GM21529 (cell line): ENCODE results near the gene LEMD1.
"Not testable (repeated sequence)": the region's sequence is repeated elsewhere in the genome, so short reads cannot be mapped to it uniquely, and the experiment has no call there.

Experiments used
- ATAC-seq: cut with Tn5 transposase; IDR thresholded peaks from one replicate; pipeline ENCODE4 v1.9.1; 2021; ENCODE audit not compliant: unreplicated experiment

LEMD1 gene

GRCh38 chr1:205382561-205382960, 39.3 kb downstream of the LEMD1 start:
- no peak for ATAC-seq

- ATAC-seq, result no peak
These were observed 40.6 kb downstream of the LEMD1 start for GRCh38 chr1:205381305-205381704.

GRCh38 chr1:205380882-205381281, 41.0 kb downstream of the LEMD1 start:
- ATAC-seq, result no peak

GRCh38 chr1:205379056-205379455, 42.8 kb downstream of the LEMD1 start:
- no peak for ATAC-seq

- no peak for ATAC-seq
These were observed 44.5 kb downstream of the LEMD1 start for GRCh38 chr1:205377355-205377754.

DNA sequence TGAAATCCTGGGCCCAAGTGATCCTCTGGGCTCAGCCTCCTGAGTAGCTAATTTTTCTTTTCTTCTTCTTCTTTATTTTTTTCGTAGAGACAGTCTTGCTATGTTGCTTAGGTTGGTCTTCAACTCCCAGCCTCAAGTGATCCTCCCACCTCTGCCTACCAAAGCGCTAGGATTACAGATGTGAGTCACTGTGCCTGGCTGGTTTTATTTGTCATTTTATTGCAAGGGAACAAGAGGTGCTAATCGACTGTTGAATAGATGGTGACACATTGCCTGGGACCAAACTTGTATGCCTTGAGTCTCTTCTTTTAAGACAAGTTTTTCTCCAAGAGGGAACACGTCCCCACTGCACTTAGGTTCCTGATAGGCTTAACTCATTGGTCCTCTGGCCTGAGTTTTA, 45.1 kb downstream of the LEMD1 start:
- no peak for ATAC-seq

- ATAC-seq, result no peak
These were observed 45.9 kb downstream of the LEMD1 start for GRCh38 chr1:205375835-205376545.

DNA sequence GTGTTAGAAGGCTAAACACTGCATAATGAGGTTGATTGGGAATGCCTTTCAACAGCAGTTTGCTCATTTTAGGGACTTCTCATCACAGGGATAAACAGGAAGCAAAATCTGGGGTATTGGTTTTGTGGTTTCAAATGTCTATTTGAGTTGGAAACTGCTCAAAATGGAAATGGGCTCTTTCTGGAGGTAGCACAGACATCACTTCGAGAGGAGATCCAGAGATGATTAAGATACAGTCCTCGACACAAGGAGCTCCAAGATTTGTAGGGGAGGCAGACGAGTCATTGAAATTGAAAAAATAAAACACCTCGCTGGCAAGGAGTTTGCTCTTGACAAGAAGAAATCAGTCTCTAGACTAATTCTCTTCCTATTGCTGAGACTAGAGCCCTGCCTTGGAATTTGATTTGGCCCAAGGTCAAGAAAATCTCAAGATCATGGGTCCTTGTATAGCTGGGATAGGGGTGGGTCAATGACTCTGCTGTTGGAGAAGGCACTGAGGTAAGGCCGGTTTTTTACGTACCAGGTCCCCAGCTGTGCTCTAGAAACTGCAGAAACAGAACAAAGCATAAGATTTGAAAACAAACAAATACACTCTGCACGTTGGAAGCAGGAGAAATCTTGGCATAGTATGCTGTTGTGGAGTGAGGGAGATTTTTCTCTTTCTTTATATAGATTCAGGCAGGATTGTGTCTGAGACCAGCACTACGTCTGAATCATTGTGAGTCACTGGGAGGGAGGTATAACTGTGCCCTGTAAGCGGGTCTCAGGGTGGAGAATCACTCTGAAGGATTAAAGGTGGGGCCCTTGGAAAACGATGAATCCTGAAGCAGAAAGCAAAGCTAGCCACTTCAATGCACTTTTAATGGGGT, 47.4 kb downstream of the LEMD1 start:
- no peak for ATAC-seq

GRCh38 chr1:205373798-205374175, 48.1 kb downstream of the LEMD1 start:
- no peak for ATAC-seq

DNA sequence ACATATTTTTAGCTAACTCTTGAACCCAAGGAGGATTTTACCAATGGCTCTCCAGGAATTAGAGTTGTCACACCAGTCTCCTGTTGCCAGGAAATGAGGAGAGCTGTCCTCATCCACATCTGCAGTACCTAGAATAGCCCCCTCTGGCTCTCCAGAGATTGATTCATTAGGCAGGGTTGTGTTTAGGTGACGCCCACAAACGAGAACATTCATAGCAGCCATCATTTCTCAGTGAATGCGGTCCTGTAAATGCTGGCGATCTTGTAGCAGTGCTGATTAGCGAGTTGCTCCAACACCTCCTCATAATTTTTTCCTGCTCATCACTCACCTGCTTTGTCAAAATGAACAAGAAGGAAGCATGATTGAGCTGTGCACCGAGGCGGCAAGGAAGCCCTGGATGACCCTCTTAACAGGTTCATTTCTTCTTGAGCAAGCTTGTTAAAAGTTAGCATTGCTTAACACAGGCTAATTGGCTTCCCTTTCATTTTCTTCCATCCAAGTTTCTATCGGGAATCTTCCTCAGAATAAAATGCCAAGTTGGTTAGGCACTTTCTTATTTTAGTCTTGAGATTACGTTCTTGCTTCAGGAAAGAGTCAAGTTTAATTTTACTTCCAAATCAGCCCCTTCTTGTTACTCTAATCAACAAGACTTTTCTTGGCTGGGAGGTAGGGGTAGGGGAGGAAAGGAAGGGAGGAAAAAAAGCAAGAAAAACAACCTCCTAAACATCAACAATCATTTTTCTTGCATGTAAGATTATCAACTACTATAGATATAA, 48.6 kb downstream of the LEMD1 start:
- ATAC-seq, result no peak

- ATAC-seq, result no peak
These were observed 49.8 kb downstream of the LEMD1 start for GRCh38 chr1:205371871-205372660.

DNA sequence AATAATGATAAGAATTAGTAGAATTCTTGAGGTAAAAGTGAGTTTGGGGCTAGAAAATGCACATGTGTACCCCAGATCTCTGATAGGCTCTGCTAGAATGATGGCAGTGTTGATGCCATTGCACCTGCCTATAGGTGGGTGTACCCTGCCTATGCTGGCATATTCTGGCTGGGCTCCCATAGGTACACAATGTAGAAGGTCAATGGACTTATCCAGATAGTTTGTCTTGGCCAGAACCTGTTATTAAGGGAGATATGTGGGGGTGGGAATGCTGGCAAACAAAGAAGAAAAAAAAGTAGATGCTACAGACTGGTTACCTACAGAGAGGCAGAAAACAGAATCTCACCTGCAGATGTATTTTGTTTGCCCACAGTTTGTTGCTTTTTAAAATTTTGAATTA, 51.1 kb downstream of the LEMD1 start:
- no peak for ATAC-seq

- ATAC-seq, result no peak
These were observed 52.1 kb downstream of the LEMD1 start for GRCh38 chr1:205369701-205370123.

- ATAC-seq, result no peak
These were observed 53.4 kb downstream of the LEMD1 start for GRCh38 chr1:205368478-205368877.

GRCh38 chr1:205365945-205366463, 55.9 kb downstream of the LEMD1 start:
- no peak for ATAC-seq

GRCh38 chr1:205365086-205365485, 56.8 kb downstream of the LEMD1 start:
- ATAC-seq, result not testable (repeated sequence)

- ATAC-seq, result no peak
These were observed 61.0 kb downstream of the LEMD1 start for GRCh38 chr1:205360891-205361290.

- no peak for ATAC-seq
These were observed 61.9 kb downstream of the LEMD1 start for GRCh38 chr1:205359771-205360565.

DNA sequence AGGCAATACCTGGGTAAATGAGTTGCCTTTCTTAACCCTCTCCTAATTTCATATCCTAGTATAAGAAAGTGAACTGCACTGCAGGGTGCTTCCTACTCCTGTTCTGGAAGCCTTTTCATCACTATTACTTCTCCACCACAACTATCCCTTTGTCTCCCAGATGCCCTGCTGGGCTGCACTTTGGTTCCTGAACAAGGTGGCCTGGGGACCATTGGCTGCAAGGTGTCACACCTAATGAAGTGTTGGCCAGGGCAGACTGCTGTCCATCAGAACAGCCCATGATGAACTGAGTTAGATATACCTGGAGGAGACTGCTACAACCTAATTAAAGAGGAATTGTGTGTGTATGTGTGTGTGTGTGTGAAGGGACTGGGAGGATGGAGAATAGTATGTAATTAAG, 63.3 kb downstream of the LEMD1 start:
- no peak for ATAC-seq

DNA sequence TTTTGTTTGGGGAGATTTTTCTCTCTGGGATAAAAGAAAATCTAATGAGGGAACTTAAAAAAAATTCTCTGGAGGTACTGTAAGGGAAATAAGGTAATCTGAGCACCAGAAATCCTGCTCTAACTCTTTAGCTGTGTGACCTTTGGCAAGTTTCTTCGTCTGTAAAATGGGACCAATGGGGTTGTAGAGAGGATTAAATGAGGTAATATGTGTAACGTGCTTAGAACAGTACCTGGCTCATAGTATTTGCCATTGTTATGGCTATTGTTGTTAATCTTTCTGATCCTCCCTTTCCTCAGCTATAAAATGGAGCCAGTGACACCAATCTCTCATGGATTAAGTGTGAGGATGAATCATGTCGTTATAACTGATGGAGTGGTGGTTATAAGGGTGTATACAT, 64.3 kb downstream of the LEMD1 start:
- no peak for ATAC-seq
